GM21360 (cell line): ENCODE data around the gene PIK3IP1.
"Not testable (repeated sequence)": the region's sequence is repeated elsewhere in the genome, so short reads cannot be mapped to it uniquely, and the experiment has no call there.

Experiments used
- ATAC-seq: cut with Tn5 transposase; IDR thresholded peaks from one replicate; pipeline ENCODE4 v1.9.1; 2021; ENCODE audit warnings: mild to moderate bottlenecking, moderate library complexity; ENCODE audit not compliant: unreplicated experiment

PIK3IP1 gene, protein sequence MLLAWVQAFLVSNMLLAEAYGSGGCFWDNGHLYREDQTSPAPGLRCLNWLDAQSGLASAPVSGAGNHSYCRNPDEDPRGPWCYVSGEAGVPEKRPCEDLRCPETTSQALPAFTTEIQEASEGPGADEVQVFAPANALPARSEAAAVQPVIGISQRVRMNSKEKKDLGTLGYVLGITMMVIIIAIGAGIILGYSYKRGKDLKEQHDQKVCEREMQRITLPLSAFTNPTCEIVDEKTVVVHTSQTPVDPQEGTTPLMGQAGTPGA

DNA sequence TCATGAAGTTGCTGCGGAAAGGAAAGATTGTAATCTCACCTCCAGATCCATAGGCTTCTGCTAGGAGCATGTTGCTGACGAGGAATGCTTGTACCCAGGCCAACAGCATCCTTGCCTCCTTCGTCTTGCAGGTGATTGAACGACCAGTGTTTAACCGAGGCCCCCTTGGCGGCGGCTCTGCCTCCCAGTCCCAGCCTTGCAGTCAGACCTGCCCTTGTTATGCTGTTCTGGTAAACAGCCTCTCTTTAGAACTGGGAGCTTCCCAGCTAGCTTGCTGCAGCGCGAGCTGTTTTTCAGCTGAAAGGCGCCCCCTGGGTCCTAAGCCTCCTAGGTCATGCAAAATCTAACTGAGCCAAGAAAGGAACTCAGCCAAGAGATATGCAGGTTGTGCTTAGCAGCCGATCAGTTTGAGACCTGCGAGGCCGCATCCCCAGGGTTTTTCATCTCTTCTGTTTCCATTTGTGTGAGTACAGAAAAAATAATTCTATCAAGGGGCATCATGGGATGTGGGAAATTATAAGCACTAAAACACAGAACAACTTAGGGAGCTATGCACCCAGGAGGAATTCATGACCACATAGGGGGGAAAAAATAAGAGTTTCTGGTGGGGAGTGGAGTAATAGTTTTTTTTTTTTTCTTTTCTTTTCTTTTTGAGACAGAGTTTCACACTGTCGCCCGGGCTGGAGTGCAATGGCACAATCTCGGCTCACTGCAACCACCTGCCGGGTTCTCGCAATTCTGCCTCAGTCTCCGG is at the start of gene PIK3IP1:
TSS of gene PIK3IP1 (minus strand) at position 253 of the 754 bp plus-strand sequence. CDS start at position 109, 144 bp downstream.
- no peak for ATAC-seq

DNA sequence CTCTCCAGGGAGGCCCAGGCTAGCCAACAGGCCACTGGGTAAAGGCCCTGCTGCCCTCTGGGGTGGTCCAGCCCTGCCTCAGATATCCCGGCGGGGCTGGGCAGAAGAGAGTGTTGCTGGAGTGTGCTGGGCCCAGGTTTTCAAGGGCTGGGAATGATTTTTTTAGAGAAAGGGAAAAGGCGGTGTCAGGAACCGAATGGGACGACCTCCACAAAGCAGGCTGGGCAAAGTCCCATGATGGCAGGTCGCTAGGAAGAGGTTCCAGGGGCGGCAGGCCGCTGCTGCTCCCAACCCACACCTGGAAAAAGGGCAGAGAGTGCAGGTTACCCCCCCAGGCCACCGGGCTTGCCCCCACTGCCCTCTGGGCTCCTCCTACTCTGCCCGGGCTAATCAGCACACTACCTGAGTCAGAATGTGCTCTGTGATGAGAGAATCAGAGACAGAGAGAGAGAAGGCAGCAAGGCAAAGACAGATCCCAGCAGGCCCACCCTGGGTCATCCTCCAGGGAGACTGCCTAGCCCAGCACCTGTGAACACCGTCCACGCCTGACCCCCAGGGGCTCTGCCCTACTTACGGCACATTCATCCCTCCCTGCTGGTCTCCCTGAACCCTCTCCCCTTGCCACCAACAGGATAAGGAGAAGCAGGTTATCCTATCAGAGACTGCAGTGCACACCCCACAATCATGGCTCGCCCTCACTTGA is 49.2 kb upstream of the PIK3IP1 start:
- ATAC-seq: no peak

DNA sequence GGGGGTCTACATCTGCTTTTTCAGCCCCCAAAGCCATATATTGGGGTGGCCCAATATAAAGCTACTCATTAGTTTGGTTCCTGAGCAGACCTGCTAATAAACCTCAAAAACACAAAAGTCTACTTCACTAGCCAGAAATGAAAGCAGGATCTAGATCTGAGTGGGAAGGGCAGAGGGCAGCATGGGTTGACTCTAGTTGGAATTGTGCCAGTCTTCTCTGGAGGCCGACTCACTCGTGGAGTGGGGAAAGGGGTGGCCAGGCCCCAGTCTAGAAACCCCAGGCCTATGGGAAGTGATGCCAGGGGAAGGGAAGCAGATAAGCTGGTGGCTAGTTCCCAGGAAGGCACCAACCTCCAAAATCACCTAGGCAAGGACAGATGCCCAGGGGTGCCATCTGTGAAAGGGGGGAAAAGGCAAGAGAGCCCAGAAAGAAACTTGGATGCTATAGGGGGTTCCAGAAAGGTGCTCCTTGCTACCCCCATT is 48.5 kb upstream of the PIK3IP1 start:
- ATAC-seq: no peak

DNA sequence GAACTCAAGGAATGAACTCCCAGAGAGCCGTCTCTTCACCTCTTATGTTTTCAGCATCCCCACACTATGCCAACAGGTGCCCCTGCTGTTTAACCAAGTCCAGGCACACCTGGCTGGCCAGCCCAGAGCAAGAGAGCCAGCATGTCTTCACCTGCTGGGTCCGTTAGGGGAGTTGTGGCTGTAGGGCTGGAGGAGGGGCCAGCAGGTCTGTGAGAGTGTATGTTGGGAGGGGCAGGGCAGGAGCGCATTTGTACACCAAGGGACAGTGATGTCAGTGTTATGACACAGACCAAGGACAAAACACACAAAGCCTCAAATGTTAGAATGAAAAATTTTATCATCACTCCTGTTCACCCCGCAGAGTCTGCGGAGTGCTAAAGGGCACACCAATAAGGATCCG is 48.1 kb upstream of the PIK3IP1 start:
- no peak for ATAC-seq

DNA sequence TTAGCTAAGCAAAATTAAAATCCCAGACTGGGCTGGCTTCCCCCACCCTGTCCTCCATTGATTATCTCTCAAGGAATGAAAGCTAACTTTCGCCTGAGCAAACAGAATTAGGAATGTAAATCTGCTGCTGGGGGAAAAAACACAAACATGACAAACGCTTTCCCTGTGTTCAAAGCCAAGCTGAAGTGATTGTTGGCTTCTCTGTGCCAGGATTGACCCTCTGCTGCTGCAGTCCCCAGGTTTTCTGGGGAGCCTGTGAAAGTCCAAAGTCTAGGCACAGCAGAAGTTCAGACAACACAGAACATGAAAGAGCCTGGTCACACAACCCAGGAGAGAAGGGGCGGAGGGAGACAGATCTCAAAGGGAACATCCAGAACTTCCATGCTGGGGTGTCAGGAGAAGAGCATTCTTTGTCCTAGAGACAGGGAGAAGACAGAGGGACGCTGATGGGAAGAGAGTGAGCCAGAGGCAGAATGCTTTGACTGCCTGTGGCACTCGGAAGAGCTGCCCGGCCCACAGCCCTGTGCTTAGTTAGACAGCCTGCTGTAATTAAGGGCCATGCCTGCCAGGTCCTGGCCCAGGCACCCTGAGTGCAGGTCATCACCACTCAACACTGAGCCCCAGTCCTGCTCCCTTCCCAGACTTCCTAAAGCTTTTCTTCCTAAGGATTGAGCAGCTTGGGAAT is 47.0 kb upstream of the PIK3IP1 start:
- ATAC-seq: no peak

DNA sequence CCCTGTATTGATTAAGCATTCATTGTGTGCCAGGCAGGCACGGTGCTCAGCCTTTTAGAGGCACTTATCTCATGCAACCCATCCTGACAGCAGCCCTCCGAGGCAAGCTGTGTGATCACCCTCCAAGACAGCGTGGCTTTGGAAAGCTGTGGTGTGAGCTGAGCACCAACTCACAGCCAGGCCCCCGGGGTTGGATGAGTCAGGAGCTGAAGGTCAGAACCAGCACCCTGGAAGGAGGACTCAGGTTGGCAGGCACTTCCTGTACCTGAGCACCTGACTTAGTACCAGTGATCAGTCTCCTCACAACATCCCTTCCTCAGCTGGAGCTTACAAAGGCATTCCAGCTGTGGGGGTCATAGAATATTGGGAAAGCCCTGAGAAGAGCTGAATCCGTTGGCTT is 44.9 kb upstream of the PIK3IP1 start:
- no peak for ATAC-seq

DNA sequence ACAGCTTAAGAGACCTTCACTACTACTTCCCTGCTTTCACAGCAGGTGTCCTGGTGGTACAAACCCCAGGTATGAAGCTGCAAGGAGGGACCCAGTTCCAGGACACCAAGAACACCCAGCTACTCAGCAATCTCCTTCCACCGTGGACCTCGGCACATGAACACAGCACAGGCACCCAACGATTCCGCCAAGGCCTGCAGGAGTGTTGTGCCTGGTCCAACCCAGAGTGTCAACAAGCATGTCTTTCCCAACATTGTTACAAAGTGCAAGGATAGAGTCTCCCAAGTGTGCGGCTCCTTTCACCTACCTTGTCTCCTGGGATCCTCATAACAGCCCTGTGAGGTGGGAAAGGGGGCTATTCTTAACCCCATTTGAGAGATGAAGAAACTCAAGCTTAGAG is 42.0 kb upstream of the PIK3IP1 start:
- no peak for ATAC-seq

DNA sequence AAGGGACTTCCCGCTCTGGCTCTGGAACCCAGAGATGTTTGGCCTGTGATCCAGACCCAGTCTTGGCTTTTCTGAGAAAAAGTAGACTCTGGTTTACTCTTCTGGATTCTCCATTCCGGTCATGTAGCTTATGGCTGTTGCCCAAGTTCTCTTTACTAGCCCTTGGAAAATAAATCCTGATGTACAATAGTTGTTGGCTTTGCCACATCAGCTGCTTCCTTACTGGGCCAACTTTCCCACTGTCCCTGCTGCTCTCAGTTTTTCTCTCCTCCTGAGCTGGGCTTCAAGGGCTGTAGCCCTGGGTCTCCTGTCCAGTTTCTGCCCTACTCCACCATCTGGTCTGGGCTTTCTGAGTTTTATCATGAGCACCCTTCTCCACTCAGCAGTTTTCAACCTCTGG is 41.4 kb upstream of the PIK3IP1 start:
- ATAC-seq: no peak

DNA sequence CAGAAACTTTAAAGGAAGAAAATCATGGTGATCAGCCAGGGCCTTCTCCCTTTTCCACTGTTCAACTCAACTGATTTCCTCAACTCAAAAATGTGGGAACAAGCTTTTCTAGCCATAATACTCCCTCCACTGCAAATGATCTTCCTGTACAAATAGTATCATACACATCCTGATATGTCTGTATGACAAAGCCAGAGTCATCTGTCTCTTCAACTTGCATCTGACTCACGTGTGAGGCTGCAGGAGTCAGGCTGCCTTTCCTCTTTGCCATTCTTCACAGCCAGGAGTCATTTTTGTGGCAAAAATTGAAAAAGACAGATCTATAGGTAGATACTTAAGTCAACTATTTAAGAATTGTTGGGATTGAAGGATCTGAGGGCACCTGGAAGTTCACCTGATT is 40.6 kb upstream of the PIK3IP1 start:
- no peak for ATAC-seq

DNA sequence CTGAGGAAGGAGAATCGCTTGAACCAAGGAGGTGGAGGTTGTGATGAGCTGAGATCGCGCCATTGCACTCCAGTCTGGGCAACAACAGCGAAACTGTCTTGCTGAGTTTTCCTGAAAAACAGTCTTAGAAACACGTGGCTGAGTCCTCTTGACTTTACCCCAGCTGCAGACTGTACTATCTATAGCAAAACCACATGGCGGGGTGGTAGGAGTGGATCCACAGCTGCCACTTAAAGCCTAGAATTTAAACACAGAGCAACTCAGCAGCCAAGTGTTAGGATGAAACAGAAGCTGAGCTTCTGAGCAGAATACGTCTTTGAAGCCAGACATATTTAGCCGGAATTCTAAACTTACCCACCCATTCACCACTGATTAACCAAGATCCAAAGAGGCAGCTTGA is 39.7 kb upstream of the PIK3IP1 start:
- ATAC-seq: no peak

DNA sequence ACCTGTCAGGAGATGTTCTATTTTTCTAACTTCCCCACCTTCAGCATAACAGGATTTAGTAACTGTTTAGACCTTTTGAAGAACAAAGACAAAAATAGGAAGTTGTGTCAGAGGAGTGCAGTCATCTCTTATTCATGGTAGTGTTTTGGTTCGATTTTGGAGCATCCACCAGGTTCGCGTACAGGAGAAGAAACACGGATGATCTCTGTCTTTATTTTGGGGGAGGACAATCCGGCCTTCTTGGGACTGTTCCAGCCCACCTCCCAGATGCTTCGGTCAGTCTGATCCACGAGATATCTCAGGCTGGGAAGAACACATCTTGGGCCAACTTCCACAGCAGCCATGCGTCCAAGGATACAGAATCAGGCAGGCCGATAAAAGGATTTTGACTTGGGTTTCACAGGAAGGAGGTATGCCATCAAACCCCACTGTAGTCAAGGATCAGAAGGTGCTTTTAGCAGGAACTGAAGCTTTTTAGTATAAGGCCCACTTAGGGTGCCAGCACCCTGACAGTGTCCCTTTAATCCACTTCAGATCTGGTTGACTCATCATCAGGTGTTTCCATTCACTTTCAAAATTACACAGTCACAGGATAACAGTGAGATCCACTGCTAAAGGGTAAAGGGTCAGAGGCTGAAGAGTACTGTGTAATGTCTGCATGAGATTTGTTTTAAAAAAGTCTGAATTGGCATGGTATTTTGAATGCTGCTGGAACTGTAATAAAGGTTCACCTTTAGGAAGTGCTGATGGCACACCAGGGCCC is 37.3 kb upstream of the PIK3IP1 start:
- no peak for ATAC-seq

DNA sequence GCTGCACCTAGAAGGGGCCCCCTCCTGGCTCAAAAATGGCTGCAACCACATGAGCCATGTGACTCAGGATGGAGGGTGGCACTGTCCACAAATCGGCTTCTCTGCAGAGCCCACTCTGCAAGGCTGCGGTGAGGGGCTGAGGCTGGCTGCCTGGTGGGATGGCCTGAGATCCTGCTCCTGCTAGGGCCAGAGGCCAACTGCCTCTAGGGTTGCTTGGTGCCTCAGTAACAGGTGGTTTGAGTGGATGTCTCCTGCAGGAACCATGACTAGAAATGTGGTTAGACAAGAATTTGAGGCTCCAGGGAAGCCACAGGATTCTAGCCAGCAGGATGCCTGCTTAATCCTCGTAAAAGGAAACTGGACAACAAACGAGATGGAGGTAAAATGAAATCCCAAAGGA is 36.7 kb upstream of the PIK3IP1 start:
- no peak for ATAC-seq

DNA sequence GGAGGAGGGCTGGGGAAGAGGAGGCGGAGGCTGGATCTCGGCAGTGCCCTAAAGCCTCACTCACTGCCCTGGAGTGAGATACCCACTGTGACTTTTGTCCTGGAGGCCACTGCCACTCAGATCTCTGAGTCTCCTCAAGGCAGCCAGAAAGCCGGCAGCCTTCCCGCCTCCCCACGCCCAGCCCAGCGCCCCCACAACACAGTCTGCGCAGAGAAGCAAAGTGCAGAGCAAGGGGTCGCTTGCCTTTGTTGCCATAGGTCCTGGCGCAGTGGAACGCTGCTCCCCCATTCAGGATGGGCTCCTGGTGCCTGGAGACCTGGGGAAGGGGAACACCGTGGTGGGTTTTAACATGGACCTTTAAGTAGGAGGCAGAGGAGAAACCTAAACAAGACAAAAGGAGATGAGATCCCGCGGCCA is 36.3 kb upstream of the PIK3IP1 start:
- ATAC-seq: no peak

DNA sequence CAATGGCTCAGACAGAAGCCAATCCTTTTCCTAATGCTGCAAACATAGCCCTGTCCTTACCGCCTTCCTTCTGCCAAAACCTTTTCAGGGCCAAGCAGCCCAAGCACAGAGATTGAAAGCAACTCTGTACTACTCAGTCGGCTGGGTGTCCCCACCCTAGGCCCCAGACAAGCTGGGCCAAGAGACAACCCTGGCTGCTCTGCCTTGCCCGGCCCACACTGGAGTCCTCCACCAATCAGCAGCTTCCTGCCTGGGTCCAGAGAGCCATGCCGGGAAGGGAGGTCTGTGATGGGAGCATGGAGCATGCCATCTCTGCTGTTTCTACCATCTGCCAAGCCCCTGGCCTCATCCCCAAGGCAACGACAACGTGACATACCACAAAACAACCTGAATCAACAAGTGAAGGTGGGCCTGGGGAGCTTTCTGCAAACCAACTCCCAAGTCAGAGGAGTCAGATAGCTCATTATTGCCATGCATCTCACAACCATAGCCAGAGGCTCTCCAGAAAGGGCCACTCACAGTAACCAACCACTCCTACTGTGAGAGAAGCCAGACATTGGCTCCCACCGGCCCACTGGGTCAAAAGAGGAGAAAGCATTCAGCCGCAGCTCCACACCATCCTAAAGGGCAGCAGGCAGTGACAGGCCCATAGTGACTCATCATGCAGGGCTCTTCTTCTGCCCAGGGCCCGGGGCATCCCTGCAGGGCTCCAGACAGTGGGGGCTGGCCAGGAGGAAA is 35.7 kb upstream of the PIK3IP1 start:
- no peak for ATAC-seq

DNA sequence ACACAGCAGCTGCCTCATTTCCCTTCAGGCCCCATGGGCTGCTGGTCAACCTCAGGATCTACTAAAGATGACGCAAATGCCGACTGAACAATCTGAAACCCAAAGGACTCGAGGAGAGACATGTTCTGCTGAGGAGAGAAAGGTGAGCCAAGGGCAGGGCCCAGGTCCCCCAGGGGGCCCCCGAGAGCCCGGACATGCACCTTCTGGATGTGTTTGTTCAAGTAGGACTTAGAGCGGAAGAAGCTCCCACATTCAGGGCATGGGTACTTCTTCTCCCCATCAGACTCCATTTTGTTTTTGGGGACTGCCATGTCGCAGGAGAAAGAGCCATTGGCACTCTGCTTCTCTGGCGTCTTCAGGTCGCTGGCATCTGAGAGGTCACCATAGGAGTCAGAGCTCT is 34.6 kb upstream of the PIK3IP1 start:
- ATAC-seq: no peak

DNA sequence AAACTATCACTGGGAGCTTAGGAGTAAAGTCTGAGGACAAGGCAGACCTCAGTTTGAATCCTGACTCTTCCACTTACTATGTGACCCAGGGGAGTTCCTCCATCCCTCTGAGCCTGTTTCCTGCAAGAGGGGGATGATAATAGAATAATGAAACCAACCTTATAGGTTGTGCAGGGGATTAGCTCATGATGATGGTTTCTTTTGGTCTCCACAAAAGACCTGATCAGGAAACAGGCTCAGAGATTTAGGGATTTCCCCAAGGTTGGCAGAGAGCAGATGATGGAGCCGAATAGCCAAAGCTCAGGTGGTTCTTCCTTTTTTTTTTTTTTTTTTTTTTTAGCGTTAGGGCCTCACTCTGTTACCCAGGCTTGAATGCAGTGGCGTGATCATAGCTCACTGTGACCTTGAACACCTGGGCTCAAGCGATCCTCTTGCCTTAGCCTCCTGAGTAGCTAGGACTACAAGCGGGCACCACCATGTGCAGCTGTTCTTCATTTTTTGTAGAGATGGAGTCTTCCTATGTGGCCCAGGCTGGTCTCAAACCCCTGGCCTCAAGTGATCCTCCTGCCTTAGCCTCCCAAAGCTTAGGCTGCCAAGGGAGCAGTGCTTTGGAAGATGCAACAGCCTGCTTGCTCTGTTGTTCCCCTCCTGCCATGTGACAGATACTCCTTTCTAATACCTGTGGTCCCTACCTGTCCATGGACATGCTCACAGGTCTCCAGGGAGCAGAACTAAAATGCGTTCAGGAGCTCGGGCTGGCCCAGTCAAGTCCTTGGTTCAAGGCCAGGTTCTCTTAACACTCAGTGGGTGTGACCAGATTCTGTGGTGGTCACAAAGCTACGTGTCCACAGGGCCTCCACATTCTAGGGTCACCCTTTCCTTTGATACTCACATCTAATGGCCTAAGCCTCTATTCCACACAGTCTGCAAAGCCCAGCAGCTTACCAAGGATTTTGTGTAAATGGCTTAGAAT is 31.6 kb upstream of the PIK3IP1 start:
- ATAC-seq: no peak

DNA sequence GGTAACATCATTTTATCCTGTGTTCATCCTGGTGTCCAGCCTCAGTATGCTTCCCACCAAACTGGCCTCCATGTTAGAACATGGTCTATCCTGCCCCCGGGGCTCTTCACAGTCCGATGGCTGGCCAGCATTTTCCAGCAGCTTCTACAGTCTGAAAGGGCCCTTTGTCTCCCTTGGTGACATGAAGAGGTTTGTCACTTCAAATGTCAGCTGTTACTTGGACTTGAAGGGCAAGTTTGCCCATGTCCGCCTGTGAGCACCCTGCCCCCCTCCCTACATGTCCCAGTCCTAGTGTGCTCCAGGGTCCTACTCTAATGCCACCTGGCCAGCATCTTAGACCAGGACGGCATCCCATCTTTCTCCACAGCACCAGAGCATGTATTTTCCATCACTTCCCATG is 29.1 kb upstream of the PIK3IP1 start:
- ATAC-seq: no peak

DNA sequence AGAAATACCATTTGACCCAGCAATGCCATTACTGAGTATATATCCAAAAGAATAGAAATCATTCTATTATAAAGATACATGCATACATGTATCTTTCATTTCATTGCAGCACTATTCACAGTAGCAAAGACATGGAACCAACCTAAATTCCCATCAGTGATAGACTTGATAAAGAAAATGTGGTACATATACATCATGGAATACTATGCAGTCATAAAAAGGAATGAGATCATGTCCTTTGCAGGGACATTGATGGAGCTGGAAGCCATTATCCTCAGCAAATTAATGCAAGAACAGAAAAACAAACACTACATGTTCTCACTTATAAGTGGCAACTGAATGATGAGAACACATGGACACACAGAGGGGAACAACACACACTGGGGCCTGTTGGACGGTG is 21.9 kb upstream of the PIK3IP1 start:
- ATAC-seq: not testable (repeated sequence)
